CD4-positive, alpha-beta T cell (primary cell): Measurements from ENCODE around the gene GRID1. TPM values are rescaled to one million over a fixed set of nuclear protein-coding genes. Genes with fewer than 3 reads are reported as not detected.

Experiments used
- ATAC-seq: fragments of 200-7000 bp; cut with Tn5 transposase; one replicate; pipeline ENCODE4 v1.10.0; 2022; ENCODE audit warnings: mild to moderate bottlenecking; ENCODE audit not compliant: poor library complexity
- CTCF ChIA-PET: fragments of 350-600 bp; sonication (Branson Sonifier 250); formaldehyde crosslinking; loops from one replicate; lab custom pipeline; 2021; ENCODE audit warnings: antibody characterized with exemption, inconsistent platforms; lab: Charles Lee
- POLR2A ChIA-PET: fragments of 350-600 bp; sonication (Branson Sonifier 250); formaldehyde crosslinking; loops from one replicate; lab custom pipeline; 2021; ENCODE audit warnings: antibody characterized with exemption, inconsistent platforms; lab: Charles Lee
- DNase-seq, 14 experiments: peaks; one replicate each; pipeline ENCODE4 v3.0.0-alpha.2; 2013 to 2020; ENCODE audit warnings: mixed read lengths in 2 of 14
- H3K27ac ChIP-seq, 2 donors: one replicate each; pipeline versions ENCODE4 v1.5.1 to v1.7.0; 2013; ENCODE audit warnings: low read length in 2 of 2, low read depth in 1 of 2, mild to moderate bottlenecking in 1 of 2
- H3K27me3 ChIP-seq, 2 experiments: 1 replicate in 1 of 2; 2 replicates in 1 of 2; pipeline versions ENCODE4 v1.6.1 to v1.7.0; 2013; ENCODE audit warnings: low read length in 2 of 2, control low read depth in 1 of 2, mild to moderate bottlenecking in 1 of 2, moderate library complexity in 1 of 2; ENCODE audit not compliant: insufficient read depth in 2 of 2, control insufficient read depth in 1 of 2
- H3K36me3 ChIP-seq: one replicate; pipeline ENCODE4 v1.6.1; 2013; ENCODE audit warnings: low read length, control low read depth; ENCODE audit not compliant: insufficient read depth
- H3K4me1 ChIP-seq: one replicate; pipeline ENCODE4 v1.6.1; 2013; ENCODE audit warnings: low read length, control low read depth; ENCODE audit not compliant: insufficient read depth
- H3K4me3 ChIP-seq: one replicate; pipeline ENCODE4 v1.5.1; 2013; ENCODE audit warnings: mild to moderate bottlenecking, low read length, moderate library complexity
- H3K9me3 ChIP-seq, 2 experiments: 1 replicate in 1 of 2; 2 replicates in 1 of 2; pipeline versions ENCODE4 v1.6.1 to v1.7.0; 2013; ENCODE audit warnings: low read length in 2 of 2, mild to moderate bottlenecking in 2 of 2, control low read depth in 1 of 2, moderate library complexity in 1 of 2; ENCODE audit not compliant: control insufficient read depth in 1 of 2, insufficient read depth in 1 of 2
- H3K27ac Mint-ChIP-seq: one replicate; pipeline ENCODE4 v1.8.0; 2020; ENCODE audit warnings: mixed read lengths
- H3K27me3 Mint-ChIP-seq: one replicate; pipeline ENCODE4 v1.8.0; 2021; ENCODE audit warnings: mixed read lengths
- H3K36me3 Mint-ChIP-seq: one replicate; pipeline ENCODE4 v1.8.0; 2021; ENCODE audit warnings: low read depth, mixed read lengths
- H3K4me1 Mint-ChIP-seq: one replicate; pipeline ENCODE4 v1.8.0; 2021; ENCODE audit warnings: low read depth, mixed read lengths
- H3K4me3 Mint-ChIP-seq: one replicate; pipeline ENCODE4 v1.8.0; 2020; ENCODE audit warnings: mild to moderate bottlenecking, mixed read lengths
- H3K9me3 Mint-ChIP-seq: one replicate; pipeline ENCODE4 v1.8.0; 2020; ENCODE audit warnings: mixed read lengths
- CTCF ChIP-seq: fragments of 200-600 bp; IDR thresholded peaks from one replicate; pipeline ENCODE4 v1.8.0; 2022; ENCODE audit warnings: antibody characterized with exemption, mild to moderate bottlenecking
- intact Hi-C, 2 experiments: fragments of 100-400 bp; cut with DNase I in 1 of 2; cut with micrococcal nuclease in 1 of 2; formaldehyde crosslinking; loops; one replicate each; pipeline versions ENCODE4 v1.15.1 to v1.9.0; 2023 to 2025; cut with DNase I, micrococcal nuclease
- total RNA-seq, 174 experiments: library from RNA in 2 of 174; stranded (reverse) in 2 of 174; gene quantifications; one replicate each; pipeline ENCODE4 v1.2.3 and lab custom pipeline; 2021 to 2026

The GRID1 gene
- total RNA-seq, 2 experiments from 2014 or later = not detected

GRCh38 chr10:86359954-86360353 is 6.6 kb downstream of the GRID1 start:
- Mint-ChIP-seq H3K9me3 (no peaks in the 10 kb centered on the region), H3K36me3 (no peaks in the 10 kb centered on the region), H3K4me1 (peaks cover 7% of the 10 kb centered on the region), H3K4me3 (no peak overlapping the region), H3K27ac (no peak overlapping the region), H3K27me3 (peaks cover 44% of the 10 kb centered on the region)
- POLR2A ChIA-PET = no interaction called here
- no peak for TF ChIP-seq CTCF
- H3K4me1 ChIP-seq = peaks cover 7% of the 10 kb centered on the region
- peaks cover 21 to 30% of the 10 kb centered on the region in 2 experiments for H3K27me3 ChIP-seq
- no peaks in the 10 kb centered on the region for H3K36me3 ChIP-seq
- intact Hi-C loops = no loop called here
- H3K4me3 ChIP-seq = no peak overlapping the region
- ATAC-seq (no peak), DNase-seq (no peak)
- CTCF ChIA-PET = interaction anchor here (0.8 kb wide), 1 partner anchor 18 kb away, joined by 3 read pairs; no protein-coding TSS in a partner anchor
- H3K27ac ChIP-seq = no peak overlapping the region
- peaks cover 0 to 5% of the 10 kb centered on the region in 2 experiments for H3K9me3 ChIP-seq

GRCh38 chr10:86359111-86359510 is 7.5 kb downstream of the GRID1 start:
- DNase-seq (no peak), ATAC-seq (no peak)
- Mint-ChIP-seq H3K36me3 (no peaks in the 10 kb centered on the region), H3K4me3 (no peak overlapping the region), H3K27ac (no peak overlapping the region), H3K4me1 (peaks cover 3% of the 10 kb centered on the region), H3K27me3 (peaks cover 37% of the 10 kb centered on the region), H3K9me3 (no peaks in the 10 kb centered on the region)
- Histone ChIP-seq H3K4me1 (peaks cover 3% of the 10 kb centered on the region), H3K27me3 (peaks cover 13 to 21% of the 10 kb centered on the region in 2 experiments), H3K4me3 (no peak overlapping the region), H3K27ac (no peak overlapping the region), H3K36me3 (no peaks in the 10 kb centered on the region), H3K9me3 (peaks cover 0 to 1% of the 10 kb centered on the region in 2 experiments)
- no peak for TF ChIP-seq CTCF
- ChIA-PET POLR2A (no interaction called here), CTCF (no interaction called here)
- intact Hi-C loops = no loop called here

- H3K27ac Mint-ChIP-seq = no peak overlapping the region
- no peaks in the 10 kb centered on the region for H3K36me3 ChIP-seq
- H3K4me1 ChIP-seq = peaks cover 3% of the 10 kb centered on the region
- ChIA-PET POLR2A (no interaction called here), CTCF (no interaction called here)
- ATAC-seq (no peak), DNase-seq (no peak)
- H3K27ac ChIP-seq = no peak overlapping the region
- no peaks in the 10 kb centered on the region for H3K4me1 Mint-ChIP-seq
- no peaks in the 10 kb centered on the region for H3K9me3 Mint-ChIP-seq
- no peaks in the 10 kb centered on the region for H3K36me3 Mint-ChIP-seq
- intact Hi-C loops = no loop called here
- H3K27me3 Mint-ChIP-seq = peaks cover 31% of the 10 kb centered on the region
- H3K9me3 ChIP-seq = peaks cover 0 to 2% of the 10 kb centered on the region in 2 experiments
- no peak for TF ChIP-seq CTCF
- H3K4me3 Mint-ChIP-seq = no peak overlapping the region
- no peak overlapping the region for H3K4me3 ChIP-seq
- peaks cover 3 to 7% of the 10 kb centered on the region in 2 experiments for H3K27me3 ChIP-seq
Measured at GRCh38 chr10:86357676-86358075, 8.9 kb downstream of the GRID1 start.
